GM21515 (cell line): Measurements from ENCODE around the gene FHIP1A.

ENCODE experiments used
- ATAC-seq: cut with Tn5 transposase; IDR thresholded peaks from one replicate; pipeline ENCODE4 v1.9.1; 2021; ENCODE audit not compliant: unreplicated experiment

FHIP1A gene

DNA sequence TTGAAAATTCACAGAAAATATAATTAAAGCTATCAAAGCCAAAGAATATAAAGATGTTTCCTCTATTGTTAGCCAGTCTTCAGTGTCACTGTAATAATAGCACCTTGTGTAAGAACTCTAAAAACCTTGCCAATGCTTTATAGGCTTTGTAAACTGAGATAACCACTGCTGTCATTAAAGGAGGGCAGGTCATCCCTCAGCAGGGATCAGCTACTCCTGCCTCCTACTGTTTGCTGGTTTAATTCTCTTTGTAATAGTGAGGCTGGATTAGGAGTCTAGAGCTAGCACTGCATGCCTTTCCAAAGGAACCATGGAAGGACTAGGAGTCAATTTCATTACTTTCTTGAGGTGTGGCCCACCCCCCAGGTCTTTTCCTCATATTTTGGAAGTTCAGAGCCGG is 46.2 kb downstream of the FHIP1A start:
- no peak for ATAC-seq

DNA sequence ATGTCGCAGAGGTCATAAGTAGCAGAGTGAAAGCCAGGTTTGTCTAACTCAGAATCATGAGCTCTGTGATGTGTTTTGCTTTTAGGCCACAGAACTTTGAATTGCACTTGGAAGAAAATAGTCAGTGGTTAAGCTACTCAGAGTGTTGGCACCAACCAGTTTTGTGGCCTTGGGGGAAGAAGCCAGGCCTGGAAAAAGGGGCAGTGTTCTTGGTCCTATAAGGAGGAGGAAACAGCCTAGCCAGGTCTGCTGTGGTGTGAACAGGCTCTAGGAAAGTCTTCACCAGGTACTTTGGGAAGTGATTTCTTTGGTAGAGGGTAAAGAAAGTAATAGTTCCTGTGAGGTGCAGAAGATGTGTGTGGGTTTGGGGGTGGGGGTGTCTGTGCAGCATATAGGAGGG is 49.2 kb downstream of the FHIP1A start:
- no peak for ATAC-seq
